GM19328 (cell line): ENCODE measurements around the gene G0S2.

Experiments used
- ATAC-seq: cut with Tn5 transposase; IDR thresholded peaks from one replicate; pipeline ENCODE4 v1.9.1; 2021; ENCODE audit warnings: mild to moderate bottlenecking, moderate library complexity; ENCODE audit not compliant: unreplicated experiment

Gene G0S2

GRCh38 chr1:209714338-209714737, 39.1 kb downstream of the G0S2 start:
- ATAC-seq = no peak

- ATAC-seq = no peak
Observed at GRCh38 chr1:209715314-209715713, 40.1 kb downstream of the G0S2 start.

GRCh38 chr1:209717818-209718217, 42.6 kb downstream of the G0S2 start:
- no peak for ATAC-seq

DNA sequence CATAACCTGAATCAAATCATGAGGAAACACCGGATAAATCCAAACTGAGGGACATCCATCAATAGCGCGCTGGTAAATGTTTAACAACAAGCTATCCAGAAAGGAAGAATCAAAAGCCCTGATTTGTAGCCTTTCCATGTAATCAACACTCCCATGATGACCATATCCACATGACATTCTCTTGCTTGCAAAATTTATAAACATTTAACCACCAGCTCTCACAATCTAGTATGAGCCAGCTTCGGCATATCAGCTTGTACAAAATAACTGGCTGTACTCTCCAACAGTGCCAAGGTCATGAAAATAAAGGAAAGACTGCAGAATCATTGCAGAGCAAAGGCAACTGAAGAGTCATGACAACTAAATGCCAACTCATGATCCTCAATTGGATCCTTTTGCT, 45.1 kb downstream of the G0S2 start:
- ATAC-seq = no peak

DNA sequence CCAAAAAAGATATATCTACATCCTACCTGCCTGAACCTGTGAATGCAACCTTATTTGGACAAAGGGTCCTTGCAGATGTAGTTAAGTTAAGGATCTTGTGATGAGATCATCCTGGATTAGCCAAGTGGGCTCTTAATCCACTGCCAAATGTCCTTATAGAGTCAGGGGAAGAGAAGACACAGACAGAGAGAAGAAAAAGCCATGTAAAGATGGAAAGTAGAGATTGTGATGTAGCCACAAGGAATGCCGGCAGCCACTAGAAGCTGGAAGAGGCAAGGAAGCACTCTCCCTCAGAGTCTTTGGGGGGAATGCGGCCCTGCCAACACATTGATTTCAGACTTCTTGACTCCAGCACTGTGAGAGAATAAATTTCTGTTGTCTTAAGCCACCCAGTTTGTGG, 45.6 kb downstream of the G0S2 start:
- ATAC-seq = no peak

- no peak for ATAC-seq
Observed at GRCh38 chr1:209721323-209721722, 46.1 kb downstream of the G0S2 start.

GRCh38 chr1:209723265-209723664, 48.1 kb downstream of the G0S2 start:
- ATAC-seq = no peak

- no peak for ATAC-seq
Observed at GRCh38 chr1:209723756-209724693, 48.8 kb downstream of the G0S2 start.
